Ovary (tissue), 3 donors: Measurements from ENCODE around the gene NME9.

Experiments used
- EP300 ChIP-seq: sonication (generic); formaldehyde crosslinking; IDR thresholded peaks from one replicate; pipeline ENCODE4 v1.6.1; 2017; ENCODE audit warnings: antibody characterized with exemption
- POLR2A ChIP-seq: fragments of 450-650 bp; IDR thresholded peaks from one replicate; pipeline ENCODE4 v1.6.1; 2017; ENCODE audit warnings: antibody characterized with exemption, mild to moderate bottlenecking, moderate library complexity
- TF ChIP-seq, protein P1 (sequence below), 3 donors: fragments of 450-650 bp in 2 of 3; fragments of 200-600 bp in 1 of 3; IDR thresholded peaks; one replicate each; pipeline versions ENCODE4 v1.5.1 to v1.8.0; 2016 to 2022; ENCODE audit warnings: antibody characterized with exemption in 3 of 3, mild to moderate bottlenecking in 1 of 3
- donor health status: DM: no; HTN: no; CAD: no.

DNA sequence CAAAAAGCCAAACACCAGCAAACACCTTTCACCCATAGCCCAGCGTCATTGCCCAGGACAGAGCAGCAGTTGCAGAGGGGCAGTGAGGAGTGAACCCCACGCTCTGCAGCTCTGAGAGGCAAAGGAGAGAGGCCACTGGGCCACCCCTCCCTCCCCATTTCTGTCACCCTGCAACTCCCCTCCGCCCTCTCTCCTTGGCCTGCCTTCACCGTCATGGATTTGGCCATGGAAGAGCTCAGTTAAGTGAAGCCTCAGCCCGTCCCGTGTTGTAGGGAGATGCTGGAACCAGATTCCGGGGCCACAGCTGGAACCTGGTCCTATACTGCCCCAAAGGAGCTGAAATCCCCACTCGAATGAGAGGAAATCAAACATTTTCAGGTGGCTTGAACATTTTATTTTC lies 40.7 kb upstream of the NME9 start:
- TF ChIP-seq, protein P1, sequence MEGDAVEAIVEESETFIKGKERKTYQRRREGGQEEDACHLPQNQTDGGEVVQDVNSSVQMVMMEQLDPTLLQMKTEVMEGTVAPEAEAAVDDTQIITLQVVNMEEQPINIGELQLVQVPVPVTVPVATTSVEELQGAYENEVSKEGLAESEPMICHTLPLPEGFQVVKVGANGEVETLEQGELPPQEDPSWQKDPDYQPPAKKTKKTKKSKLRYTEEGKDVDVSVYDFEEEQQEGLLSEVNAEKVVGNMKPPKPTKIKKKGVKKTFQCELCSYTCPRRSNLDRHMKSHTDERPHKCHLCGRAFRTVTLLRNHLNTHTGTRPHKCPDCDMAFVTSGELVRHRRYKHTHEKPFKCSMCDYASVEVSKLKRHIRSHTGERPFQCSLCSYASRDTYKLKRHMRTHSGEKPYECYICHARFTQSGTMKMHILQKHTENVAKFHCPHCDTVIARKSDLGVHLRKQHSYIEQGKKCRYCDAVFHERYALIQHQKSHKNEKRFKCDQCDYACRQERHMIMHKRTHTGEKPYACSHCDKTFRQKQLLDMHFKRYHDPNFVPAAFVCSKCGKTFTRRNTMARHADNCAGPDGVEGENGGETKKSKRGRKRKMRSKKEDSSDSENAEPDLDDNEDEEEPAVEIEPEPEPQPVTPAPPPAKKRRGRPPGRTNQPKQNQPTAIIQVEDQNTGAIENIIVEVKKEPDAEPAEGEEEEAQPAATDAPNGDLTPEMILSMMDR (IDR thresholded peaks at IDR 0.05), result no peak
- TF ChIP-seq POLR2A (no peak), EP300 (no peak)
